NOMO-1 treated with dmso at 0.1 percent for 144 hours (cell line): ENCODE results near the gene GATB.

Experiments used
- DNase-seq: peaks from one replicate; lab custom pipeline; 2025; ENCODE audit not compliant: unreplicated experiment; lab: John Stamatoyannopoulos, UW

The GATB gene

GRCh38 chr4:151760712-151761661 is at the start of gene GATB:
Gene GATB, minus strand, starts transcription at chr4:151761007. Its CDS starts 25 bp downstream, at chr4:151760982.
- DNase-seq: peak; percentile 95

- no peak for DNase-seq
Observed at GRCh38 chr4:151810476-151810875, 49.7 kb upstream of the GATB start.

GRCh38 chr4:151809716-151810115 is 48.9 kb upstream of the GATB start:
- DNase-seq: no peak

DNA sequence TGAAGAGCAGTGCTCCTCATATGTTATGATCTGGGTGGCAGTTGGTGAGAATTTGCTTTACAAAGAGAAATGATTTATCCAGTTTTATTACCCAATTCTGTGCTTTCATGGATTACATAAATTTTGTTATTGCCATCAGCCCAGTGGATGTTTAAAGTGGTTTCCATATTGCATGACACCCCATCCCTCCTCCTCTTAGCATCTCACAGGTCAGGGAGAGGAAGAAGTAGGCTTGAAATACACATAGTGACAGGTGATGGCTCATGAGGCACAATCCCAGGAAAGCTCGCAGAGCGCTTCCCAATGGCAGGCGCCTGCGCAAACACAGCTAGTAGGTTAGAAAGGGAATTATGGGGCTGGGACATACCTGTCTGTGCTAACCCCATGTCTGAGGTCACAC is 47.7 kb upstream of the GATB start:
- no peak for DNase-seq

- no peak for DNase-seq
Observed at GRCh38 chr4:151808120-151808529, 47.3 kb upstream of the GATB start.

DNA sequence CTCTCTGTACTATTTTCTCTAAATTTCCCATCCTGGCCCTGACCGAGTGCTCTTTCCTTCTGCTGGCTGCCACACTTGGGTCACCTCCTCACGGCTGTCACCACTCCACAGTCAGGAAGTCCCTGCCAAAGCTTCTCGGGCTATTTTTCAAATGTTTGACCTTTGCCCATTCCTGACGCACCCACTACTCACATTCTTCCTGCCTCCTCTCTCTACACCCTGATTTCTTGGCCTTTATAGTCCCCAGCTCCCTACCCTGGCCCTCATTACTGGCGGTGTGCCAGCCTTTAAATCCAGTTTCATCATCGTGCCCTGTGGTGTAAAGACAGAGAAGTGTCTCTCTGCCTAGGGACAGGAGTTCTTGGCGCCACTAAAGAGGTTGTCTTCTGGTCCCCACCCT is 46.4 kb upstream of the GATB start:
- no peak for DNase-seq

DNA sequence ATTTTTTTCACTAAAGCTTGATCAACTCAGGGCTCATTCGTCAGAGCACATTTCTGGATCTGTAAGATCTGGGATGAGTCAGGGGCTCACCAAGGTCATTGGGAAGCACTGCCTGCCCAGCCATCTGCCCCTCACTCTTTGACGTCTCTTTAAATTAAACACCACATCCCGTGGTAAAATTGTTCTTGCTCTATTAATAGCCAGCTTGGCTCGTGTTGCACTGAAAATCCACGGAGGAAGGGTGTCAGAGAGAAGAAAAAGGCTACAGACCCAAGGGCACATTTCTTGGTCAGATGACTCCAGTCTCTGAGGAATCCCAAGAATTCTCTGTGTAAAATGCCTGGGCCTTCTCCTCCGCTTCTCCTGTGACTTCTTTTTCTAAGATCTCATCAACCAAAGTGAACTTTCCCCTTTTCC is 45.7 kb upstream of the GATB start:
- no peak for DNase-seq

DNA sequence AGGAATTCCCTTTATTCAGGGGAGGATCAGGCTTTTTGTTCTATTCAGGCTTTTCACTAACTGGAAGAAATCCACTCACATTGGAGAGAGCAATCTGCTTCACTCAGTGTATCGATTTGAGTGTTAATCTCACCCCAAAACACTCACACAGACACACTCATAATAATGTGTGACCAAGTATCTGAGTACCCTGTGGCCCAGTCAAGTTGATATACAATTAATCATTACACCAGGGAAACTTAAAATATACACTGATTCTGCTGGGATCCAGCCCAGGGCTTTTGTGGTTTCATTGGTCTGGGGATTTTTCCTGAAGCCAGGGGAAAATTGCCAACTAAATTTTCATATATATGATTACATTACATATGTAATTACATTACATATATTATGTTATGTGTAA is 44.0 kb upstream of the GATB start:
- DNase-seq: no peak

DNA sequence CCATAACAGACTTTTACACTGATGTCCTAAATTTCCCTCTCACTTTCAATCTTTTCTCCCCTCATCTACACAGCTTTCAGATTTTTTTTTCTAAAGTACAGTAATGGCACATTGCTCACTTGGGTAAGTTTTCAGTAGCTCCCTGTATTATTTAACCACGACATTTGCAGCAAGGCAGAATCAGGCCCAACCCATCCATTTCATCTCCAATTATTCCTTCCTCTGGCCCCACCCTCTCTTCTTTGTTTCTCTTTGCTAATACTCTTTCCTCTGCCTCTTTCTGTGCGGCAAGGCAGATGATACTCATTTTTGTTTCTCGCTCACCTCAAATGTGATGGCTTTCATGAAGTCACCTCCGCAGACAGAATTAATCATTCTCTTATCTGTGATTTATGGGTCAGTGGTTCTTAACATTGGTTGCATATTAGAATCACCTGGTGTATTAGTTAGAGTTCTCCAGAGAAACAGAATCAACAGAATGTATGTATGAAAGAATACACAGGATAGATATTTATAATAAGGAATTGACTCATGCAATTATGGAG is 43.4 kb upstream of the GATB start:
- DNase-seq: no peak

DNA sequence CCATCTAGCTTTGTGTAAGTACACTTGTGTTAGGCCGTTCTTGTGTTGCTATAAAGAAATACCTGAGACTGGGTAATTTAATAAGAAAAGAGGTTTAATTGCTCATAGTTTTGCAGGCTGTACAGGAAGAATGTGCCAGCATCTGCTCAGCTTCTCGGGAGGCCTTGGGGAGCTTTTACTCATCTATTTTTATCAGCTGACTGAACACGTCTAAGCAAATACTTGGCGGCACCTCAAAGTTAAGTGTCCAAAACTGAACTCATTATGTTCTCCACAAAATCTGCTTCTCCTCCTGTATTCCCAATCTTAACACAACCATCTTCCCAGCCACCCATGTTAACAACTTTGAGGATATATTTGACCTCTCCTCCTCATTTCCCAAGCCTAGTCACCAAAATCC is 42.4 kb upstream of the GATB start:
- no peak for DNase-seq

GRCh38 chr4:151801547-151802516 is 41.0 kb upstream of the GATB start:
- no peak for DNase-seq

DNA sequence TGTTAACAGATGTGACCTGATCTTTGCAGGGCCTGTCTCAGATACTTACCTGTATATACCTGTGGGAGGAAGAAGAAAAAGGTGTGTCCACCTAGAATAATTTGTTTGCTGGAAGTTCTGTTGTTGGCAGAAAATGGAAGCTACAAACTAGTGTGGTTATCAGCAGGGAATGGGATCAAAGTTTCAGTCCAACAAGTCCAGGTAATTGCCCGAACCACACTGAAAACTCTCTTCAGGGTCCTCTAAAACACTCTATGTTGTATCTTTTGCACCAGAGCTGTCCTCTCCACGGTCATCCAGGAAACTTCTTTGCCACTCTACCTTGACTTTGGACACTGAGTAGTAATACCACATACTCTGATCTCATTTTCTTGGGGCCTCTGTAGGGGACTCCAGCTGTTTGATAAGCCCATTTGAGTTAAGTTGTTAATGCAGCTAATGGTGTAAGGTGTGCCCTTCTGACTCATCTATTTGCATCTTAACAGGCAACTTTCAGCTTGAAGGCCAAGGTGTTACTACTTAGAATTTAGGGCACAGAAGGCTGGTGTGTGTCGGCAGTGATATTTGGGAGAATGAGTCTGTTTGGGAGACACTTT is 38.7 kb upstream of the GATB start:
- DNase-seq: no peak

- DNase-seq: no peak
Observed at GRCh38 chr4:151798678-151799416, 38.0 kb upstream of the GATB start.

DNA sequence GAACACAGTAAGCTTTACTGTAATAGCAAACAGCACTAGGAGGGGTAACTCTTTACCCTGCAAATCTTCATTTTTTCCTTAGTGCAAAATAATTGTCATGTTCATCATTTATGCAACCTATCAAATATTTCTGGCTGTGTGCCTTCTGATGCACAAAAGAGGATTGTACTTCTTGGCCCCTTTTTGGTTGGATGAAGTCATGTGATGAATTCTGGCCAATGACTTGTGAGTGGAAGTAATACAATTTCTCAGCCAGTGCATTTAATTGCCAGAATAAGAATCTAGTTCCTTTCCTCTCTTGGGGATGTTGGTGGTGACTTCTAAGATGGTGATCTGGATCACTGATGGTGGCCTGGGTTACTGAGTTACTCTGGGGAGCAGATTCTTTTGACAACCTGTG is 37.0 kb upstream of the GATB start:
- no peak for DNase-seq

DNA sequence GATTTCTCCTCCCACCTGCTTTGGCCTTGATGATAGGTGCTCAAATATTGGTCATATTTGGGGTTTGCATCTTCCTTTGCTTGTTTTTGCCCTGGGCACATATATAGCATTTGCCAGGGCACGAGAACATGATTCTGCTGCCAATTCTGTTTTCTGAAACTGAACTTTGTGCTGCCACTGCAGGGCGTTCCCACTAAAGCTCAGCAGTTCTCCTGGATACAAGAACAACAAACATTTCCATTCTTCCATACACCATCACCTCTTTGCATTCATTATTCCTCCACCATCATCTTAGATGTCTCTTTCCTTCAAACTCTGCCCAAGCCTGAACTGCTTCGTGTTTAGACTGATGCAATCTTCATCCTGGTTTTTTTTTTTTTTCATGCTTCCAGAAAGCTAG is 36.3 kb upstream of the GATB start:
- DNase-seq: no peak

- no peak for DNase-seq
Observed at GRCh38 chr4:151796106-151796505, 35.3 kb upstream of the GATB start.

GRCh38 chr4:151792995-151793394 is 32.2 kb upstream of the GATB start:
- DNase-seq: no peak

DNA sequence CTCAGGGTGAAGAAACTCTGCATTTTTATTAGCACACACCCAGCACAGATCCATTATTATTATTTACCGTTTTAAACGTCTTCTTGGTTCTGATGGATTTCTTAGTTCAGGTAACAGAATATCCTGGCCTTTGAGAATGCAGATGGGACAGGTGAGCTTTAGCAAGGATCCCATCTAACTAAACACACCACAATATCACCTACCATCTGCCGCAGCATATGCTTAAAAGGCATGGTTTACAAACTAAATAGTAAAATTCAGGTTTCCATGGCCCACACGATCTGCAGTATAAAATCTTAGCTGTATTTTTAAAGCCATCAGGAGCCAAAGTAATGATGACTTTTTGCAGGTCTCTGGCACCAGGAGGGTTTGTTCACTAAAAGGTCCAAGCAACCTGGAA is 31.7 kb upstream of the GATB start:
- DNase-seq: no peak

DNA sequence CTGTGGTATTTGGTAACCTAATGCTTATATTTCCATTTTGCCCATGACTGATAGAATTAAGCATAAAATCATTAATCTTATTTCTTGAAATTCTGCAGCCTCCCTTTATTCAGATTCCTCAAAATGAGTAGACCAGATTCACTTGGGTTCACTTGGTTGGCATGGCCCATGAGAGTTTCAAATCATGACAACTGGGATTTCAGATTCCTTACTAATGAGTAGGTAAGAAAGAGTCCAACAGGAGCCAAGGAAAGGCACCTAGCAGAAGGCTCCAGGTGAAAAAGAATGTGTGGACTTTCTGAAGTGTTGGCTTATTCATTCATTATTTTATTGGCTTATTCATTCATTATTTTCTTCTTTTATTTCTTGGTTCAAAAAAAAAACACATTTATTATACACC is 27.2 kb upstream of the GATB start:
- no peak for DNase-seq

DNA sequence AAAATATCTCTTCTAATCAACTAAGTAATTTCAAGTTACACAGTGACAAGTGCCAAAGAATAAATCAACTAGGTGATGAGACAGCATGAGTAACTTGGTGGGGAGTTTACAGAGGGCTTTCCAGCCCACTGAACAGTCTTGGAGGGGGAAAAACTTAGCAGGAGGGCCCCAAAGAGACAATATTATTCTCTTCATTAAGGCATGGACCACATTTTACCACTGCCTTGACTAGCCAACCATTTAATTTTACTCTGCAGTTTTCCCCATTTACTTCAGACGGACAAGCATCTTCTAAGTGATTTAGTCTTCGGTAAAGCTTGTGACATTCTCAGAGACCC is 25.3 kb upstream of the GATB start:
- no peak for DNase-seq
